K562 (cell line): Measurements from ENCODE around the gene EEF2. TPM values are rescaled to one million over a fixed set of nuclear protein-coding genes. Genes with fewer than 3 reads are reported as not detected.
A peak's percentile ranks its signal among the peaks of the same experiment; 100 is the strongest.

Experiments
- ARID2 ChIP-seq: fragments of 450-650 bp; IDR thresholded peaks from 2 replicates; pipeline ENCODE4 v1.6.1; 2017; ENCODE audit warnings: antibody characterized with exemption, mild to moderate bottlenecking
- CBFA2T3 ChIP-seq: fragments of 450-650 bp; IDR thresholded peaks from 2 replicates; pipeline ENCODE4 v1.6.1; 2017
- DMBX1 ChIP-seq: fragments of 250-450 bp; sonication (Bioruptor Pico); IDR thresholded peaks from 2 replicates; pipeline ENCODE4 v1.8.0; 2022; ENCODE audit warnings: inconsistent platforms, mild to moderate bottlenecking, moderate library complexity, borderline replicate concordance
- E2F6 ChIP-seq, 2 experiments: IDR thresholded peaks; 2 replicates each; pipeline ENCODE4 v1.6.1; 2011; ENCODE audit warnings: borderline replicate concordance in 1 of 2, control low read depth in 1 of 2, low read depth in 1 of 2, low read length in 1 of 2, mild to moderate bottlenecking in 1 of 2, mixed read lengths in 1 of 2, moderate library complexity in 1 of 2; ENCODE audit not compliant: insufficient read depth in 1 of 2, insufficient read length in 1 of 2, poor library complexity in 1 of 2, severe bottlenecking in 1 of 2; ENCODE audit errors: extremely low read depth in 1 of 2
- HEY1 ChIP-seq: fragments of 250-450 bp; sonication (Bioruptor Pico); IDR thresholded peaks from 2 replicates; pipeline ENCODE4 v1.5.0; 2020; ENCODE audit warnings: mild to moderate bottlenecking, moderate library complexity, borderline replicate concordance
- HNRNPK ChIP-seq: fragments of 200-400 bp; formaldehyde crosslinking; IDR thresholded peaks from one replicate; pipeline ENCODE4 v1.6.1; 2018; ENCODE audit warnings: mild to moderate bottlenecking, low read depth, low read length; ENCODE audit not compliant: poor library complexity, severe bottlenecking
- MAFF ChIP-seq: IDR thresholded peaks from 2 replicates; pipeline ENCODE4 v1.6.1; 2012; ENCODE audit warnings: low read length, improper control_type of control experiment
- RAD21 ChIP-seq, 2 experiments: fragments of 250-450 bp in 1 of 2; fragments of 450-650 bp in 1 of 2; sonication (Bioruptor Pico) in 1 of 2; formaldehyde crosslinking in 1 of 2; IDR thresholded peaks in 1 of 2; conservative IDR thresholded peaks in 1 of 2; 2 replicates each; pipeline versions ENCODE4 v1.4.0 to v1.8.0; 2020 to 2022; ENCODE audit warnings: mild to moderate bottlenecking in 2 of 2, moderate library complexity in 1 of 2
- RBM14 ChIP-seq: fragments of 200-400 bp; formaldehyde crosslinking; IDR thresholded peaks from 2 replicates; pipeline ENCODE4 v1.6.1; 2018; ENCODE audit warnings: low read depth, mild to moderate bottlenecking, low read length, moderate library complexity, borderline replicate concordance; ENCODE audit not compliant: insufficient read depth
- RCOR1 ChIP-seq, 2 experiments: IDR thresholded peaks; 2 replicates each; pipeline ENCODE4 v1.6.1; 2012; ENCODE audit warnings: low read depth in 2 of 2, low read length in 2 of 2, borderline replicate concordance in 1 of 2, improper control_type of control experiment in 1 of 2
- SNRNP70 ChIP-seq: fragments of 200-400 bp; formaldehyde crosslinking; optimal IDR thresholded peaks from 2 replicates; pipeline ENCODE3; 2017; ENCODE audit warnings: low read depth, low read length
- ZBTB40 ChIP-seq, 2 experiments: fragments of 450-650 bp in 1 of 2; sonication (generic) in 1 of 2; formaldehyde crosslinking in 1 of 2; IDR thresholded peaks; 2 replicates each; pipeline versions ENCODE4 v1.7.1 to v1.9.0; 2016 to 2022; ENCODE audit warnings: inconsistent platforms in 1 of 2, mild to moderate bottlenecking in 1 of 2, missing genetic modification reagents in 1 of 2
- ZC3H4 ChIP-seq: sonication (generic); formaldehyde crosslinking; IDR thresholded peaks from 2 replicates; pipeline ENCODE4 v1.9.0; 2021; ENCODE audit warnings: missing genetic modification reagents, borderline replicate concordance
- ZNF146 ChIP-seq: IDR thresholded peaks from one replicate; pipeline ENCODE4 v1.6.1; 2018; ENCODE audit warnings: missing compliant biosample characterization; ENCODE audit not compliant: unreplicated experiment
- ZSCAN29 ChIP-seq: fragments of 450-650 bp; IDR thresholded peaks from 2 replicates; pipeline ENCODE4 v1.6.1; 2017
- polyA plus RNA-seq, 8 experiments: library from polyadenylated mRNA; depleted of rRNA in 4 of 8; stranded (reverse) in 5 of 8; unstranded in 3 of 8; fragments of >200 nt; fragmentation: Nextera tagmentation in 2 of 8; fragmentation: Illumina TruSeq in 1 of 8; extraction: Ambion mirVana in 2 of 8; extraction: Trizol in 1 of 8; gene quantifications; 2 replicates each; pipeline versions ENCODE4 v1.2.1 to v1.2.3, GENCODE V29; 2011 to 2014; ENCODE audit warnings: inconsistent platforms in 1 of 8, missing spikeins in 1 of 8
- total RNA-seq, 7 experiments: library from RNA; depleted of rRNA in 6 of 7; stranded (reverse); fragments of >200 nt in 6 of 7; fragmentation: Illumina TruSeq in 2 of 7; extraction: Trizol in 2 of 7; gene quantifications; 2 replicates each; pipeline versions ENCODE4 v1.2.1 to v1.2.3, GENCODE V29; 2011 to 2021; ENCODE audit warnings: low replicate concordance in 1 of 7

EEF2 gene
- total and polyA plus RNA-seq, 9 of the 15 experiments (the other 6 are each of a cell fraction or from before 2014, with no cell fraction given): 372 to 3,003 (median 1,453) TPM

- TF ChIP-seq SNRNP70: no peak
- TF ChIP-seq HNRNPK: no peak
- TF ChIP-seq CBFA2T3: peak; percentile 22
- peak; percentile 95; the same call in 1 of the 2 replicates for TF ChIP-seq RBM14
- TF ChIP-seq HEY1: no peak
- TF ChIP-seq ZNF146 (CRISPR knock-in tag): no peak
- TF ChIP-seq ZBTB40 (IDR thresholded peaks at IDR 0.05): no peak
- no peak; the same call in 1 of the 2 replicates for TF ChIP-seq ZBTB40 (CRISPR knock-in tag; IDR thresholded peaks at IDR 0.05)
- peak; percentile 31; the same call in 1 of the 2 replicates for TF ChIP-seq MAFF
- TF ChIP-seq RAD21 (CRISPR knock-in tag; conservative IDR thresholded peaks at IDR 0.05 in 1 of 2, IDR thresholded peaks at IDR 0.05 in 1 of 2): no peak
- 0 out of 2 replicates have a peak, but pooled peaks have one; percentile 30 for TF ChIP-seq ZSCAN29
- TF ChIP-seq ARID2: no peak
- TF ChIP-seq ZC3H4 (CRISPR knock-in tag): peak; percentile 93; the same call in 1 of the 2 replicates
- peak in 1 of 2 experiments; percentile 3; a peak in 1 of 4 replicates for TF ChIP-seq RCOR1 (IDR thresholded peaks at IDR 0.05; ENCODE audit: borderline replicate concordance in 1 of 2, low read depth in 2 of 2, low read length in 2 of 2)
- no peak for TF ChIP-seq E2F6 (IDR thresholded peaks at IDR 0.05; ENCODE audit: borderline replicate concordance in 1 of 2, extremely low read depth in 1 of 2, insufficient read depth in 1 of 2, insufficient read length in 1 of 2, low read depth in 1 of 2, low read length in 1 of 2, poor library complexity in 1 of 2, severe bottlenecking in 1 of 2)
- TF ChIP-seq DMBX1 (CRISPR knock-in tag): no peak
These were observed at the start of gene EEF2 (continued) for GRCh38 chr19:3984908-3985642.
